Right lobe of liver (tissue), 6 donors: ENCODE measurements around the gene C19orf47. TPM values are rescaled to one million over a fixed set of nuclear protein-coding genes. Genes with fewer than 3 reads are reported as not detected.

ENCODE experiments used
- ATAC-seq, 4 donors: fragments of 200-7000 bp; cut with Tn5 transposase; one replicate each; pipeline ENCODE4 v1.9.1; 2020; ENCODE audit warnings: mild to moderate bottlenecking in 4 of 4, moderate library complexity in 4 of 4
- DNase-seq, 3 donors: peaks; one replicate each; pipeline ENCODE4 v3.0.0-alpha.2; 2020
- H3K27ac ChIP-seq, 3 donors: fragments of 200-600 bp; one replicate each; pipeline ENCODE4 v1.8.0; 2022
- H3K27me3 ChIP-seq, 2 donors: fragments of 200-600 bp; one replicate each; pipeline ENCODE4 v1.8.0; 2022
- H3K36me3 ChIP-seq, 4 donors: fragments of 200-600 bp; sonication (generic) in 1 of 4; one replicate each; pipeline versions ENCODE4 v1.5.1 to v1.8.0; 2017 to 2022; ENCODE audit warnings: control low read depth in 1 of 4
- H3K4me1 ChIP-seq, 4 donors: fragments of 200-600 bp; sonication (generic) in 1 of 4; one replicate each; pipeline versions ENCODE4 v1.5.1 to v1.8.0; 2017 to 2022; ENCODE audit warnings: control low read depth in 1 of 4
- H3K4me3 ChIP-seq, 3 donors: fragments of 200-600 bp; one replicate each; pipeline ENCODE4 v1.8.0; 2022
- H3K9me3 ChIP-seq, 4 donors: fragments of 200-600 bp; sonication (generic) in 1 of 4; one replicate each; pipeline versions ENCODE4 v1.5.1 to v1.8.0; 2017 to 2022; ENCODE audit warnings: control low read depth in 1 of 4
- POLR2A ChIP-seq: fragments of 450-650 bp; IDR thresholded peaks from one replicate; pipeline ENCODE4 v1.6.1; 2017; ENCODE audit warnings: antibody characterized with exemption, mild to moderate bottlenecking
- WGBS: methylation state at CpG from one replicate; pipeline ENCODE4 v1.1.6; 2018; ENCODE audit warnings: low coverage, low lambda C conversion rate; ENCODE audit not compliant: insufficient coverage; ENCODE audit errors: missing lambda C conversion rate; 5-methylcytosine and 5-hydroxymethylcytosine counted together
- intact Hi-C, 2 donors: fragments of 100-400 bp; cut with DNase I; formaldehyde crosslinking; loops; one replicate each; pipeline versions ENCODE4 v1.11.2 to v1.14.1; 2022
- total RNA-seq, 6 experiments: library from RNA; depleted of rRNA in 2 of 6; stranded (reverse); fragments of >200 nt in 2 of 6; fragmentation: NEBNext Ultra II Directional in 3 of 6; extraction: Animal tissue kit (Norgen Biotek cat#: 25700) in 3 of 6; gene quantifications; one replicate each; pipeline versions ENCODE4 v1.1.0 to v1.2.4, GENCODE V29; 2016 to 2023
- TF ChIP-seq, protein P1 (sequence below), 4 donors: fragments of 200-600 bp in 3 of 4; fragments of 450-650 bp in 1 of 4; IDR thresholded peaks; one replicate each; pipeline versions ENCODE4 v1.5.1 to v1.8.0; 2016 to 2022; ENCODE audit warnings: antibody characterized with exemption in 4 of 4, mild to moderate bottlenecking in 2 of 4
- donor health status: DM: no; HTN: yes; CAD: no.
- donor health status: DM: no; HTN: no; CAD: no.
- donor health status: DM: no; HTN: no; CAD: no.
- donor health status: DM: no; HTN: yes; CAD: no.
- donor health status: DM: no; HTN: yes; CAD: no.

The C19orf47 gene
- total RNA-seq, 6 experiments from 2014 or later, result 4.8 to 8.1 (median 5.5) TPM

DNA sequence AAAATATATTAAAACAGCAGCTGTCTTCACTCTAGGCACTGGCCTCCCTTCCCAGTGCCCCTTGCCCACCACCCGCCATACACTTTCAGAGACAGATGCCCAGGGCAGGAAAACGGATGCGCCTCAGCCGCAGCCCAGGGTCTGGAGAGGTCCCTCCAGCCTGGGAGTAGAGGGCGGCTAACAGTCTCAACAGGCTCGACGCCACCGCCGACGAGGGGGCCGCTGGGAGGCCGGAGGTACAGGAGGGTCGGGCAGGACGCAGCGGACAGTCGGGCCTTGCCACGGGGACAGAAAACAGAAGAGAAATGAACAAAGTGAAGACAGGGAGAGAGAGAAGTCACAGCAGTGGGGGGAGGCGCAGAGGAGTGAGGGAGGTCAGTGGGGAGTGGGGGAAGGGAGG lies 27.1 kb downstream of the C19orf47 start:
- no peak overlapping the region for H3K4me3 ChIP-seq
- WGBS, result 92% methylated on average over 4 of the region's 18 CpGs
- intact Hi-C loops, result no loop called here
- ATAC-seq (no peak), DNase-seq (no peak)
- TF ChIP-seq, protein P1, sequence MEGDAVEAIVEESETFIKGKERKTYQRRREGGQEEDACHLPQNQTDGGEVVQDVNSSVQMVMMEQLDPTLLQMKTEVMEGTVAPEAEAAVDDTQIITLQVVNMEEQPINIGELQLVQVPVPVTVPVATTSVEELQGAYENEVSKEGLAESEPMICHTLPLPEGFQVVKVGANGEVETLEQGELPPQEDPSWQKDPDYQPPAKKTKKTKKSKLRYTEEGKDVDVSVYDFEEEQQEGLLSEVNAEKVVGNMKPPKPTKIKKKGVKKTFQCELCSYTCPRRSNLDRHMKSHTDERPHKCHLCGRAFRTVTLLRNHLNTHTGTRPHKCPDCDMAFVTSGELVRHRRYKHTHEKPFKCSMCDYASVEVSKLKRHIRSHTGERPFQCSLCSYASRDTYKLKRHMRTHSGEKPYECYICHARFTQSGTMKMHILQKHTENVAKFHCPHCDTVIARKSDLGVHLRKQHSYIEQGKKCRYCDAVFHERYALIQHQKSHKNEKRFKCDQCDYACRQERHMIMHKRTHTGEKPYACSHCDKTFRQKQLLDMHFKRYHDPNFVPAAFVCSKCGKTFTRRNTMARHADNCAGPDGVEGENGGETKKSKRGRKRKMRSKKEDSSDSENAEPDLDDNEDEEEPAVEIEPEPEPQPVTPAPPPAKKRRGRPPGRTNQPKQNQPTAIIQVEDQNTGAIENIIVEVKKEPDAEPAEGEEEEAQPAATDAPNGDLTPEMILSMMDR (IDR thresholded peaks at IDR 0.05), result no peak
- TF ChIP-seq POLR2A, result no peak
- H3K27ac ChIP-seq, result no peak overlapping the region
- H3K9me3 ChIP-seq, result no peaks in the 10 kb centered on the region
- H3K36me3 ChIP-seq, result peaks cover 0 to 52% (median 4%) of the 10 kb centered on the region in 4 donors
- no peaks in the 10 kb centered on the region for H3K27me3 ChIP-seq
- H3K4me1 ChIP-seq, result no peaks in the 10 kb centered on the region

DNA sequence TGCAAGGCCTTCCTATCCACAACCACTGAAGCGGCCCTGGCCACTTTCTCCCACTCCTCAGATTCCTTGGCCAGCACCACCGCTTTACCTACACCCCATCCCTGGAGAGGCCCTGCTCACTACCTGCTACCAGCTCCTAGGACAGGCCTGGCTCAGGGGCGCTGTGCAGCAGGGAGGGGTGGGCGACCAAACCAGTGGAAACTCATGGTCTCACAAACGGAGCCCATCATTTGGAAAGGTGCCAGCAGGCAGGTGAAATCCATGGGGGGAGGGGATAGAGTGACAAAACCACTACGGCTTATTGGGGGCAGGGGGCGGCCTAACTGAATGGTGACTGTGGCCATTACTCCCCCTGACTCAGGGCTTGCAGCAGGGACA lies 27.6 kb downstream of the C19orf47 start:
- WGBS, result 90% methylated on average over 5 of the region's 7 CpGs
- ATAC-seq, result no peak
- no peaks in the 10 kb centered on the region for H3K27me3 ChIP-seq
- H3K36me3 ChIP-seq, result peaks cover 0 to 46% (median 4%) of the 10 kb centered on the region in 4 donors
- no peak overlapping the region for H3K27ac ChIP-seq
- H3K9me3 ChIP-seq, result no peaks in the 10 kb centered on the region
- no peak for DNase-seq
- intact Hi-C loops, result no loop called here
- H3K4me1 ChIP-seq, result no peaks in the 10 kb centered on the region
- H3K4me3 ChIP-seq, result no peak overlapping the region
- no peak for TF ChIP-seq POLR2A
- TF ChIP-seq, protein P1 (IDR thresholded peaks at IDR 0.05), result no peak

DNA sequence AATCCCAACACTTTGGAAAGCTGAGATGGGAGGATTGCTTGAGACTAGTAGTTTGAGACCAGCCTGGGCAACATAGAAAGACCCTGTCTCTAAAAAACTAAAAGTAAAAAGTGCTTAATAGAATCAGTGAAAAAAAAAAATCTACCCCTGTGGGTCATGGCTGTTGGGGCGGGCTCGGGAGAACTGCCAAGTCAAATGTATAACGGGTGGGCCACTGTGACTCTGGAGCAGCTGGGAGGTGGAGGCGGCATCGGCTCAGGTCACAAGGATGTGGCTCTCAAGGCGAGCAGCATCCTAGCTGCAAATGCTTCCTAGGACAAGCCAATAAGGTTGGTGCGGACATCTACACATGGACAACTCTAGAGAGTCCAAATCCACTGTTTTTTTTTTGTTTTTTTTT lies 30.9 kb downstream of the C19orf47 start:
- H3K27me3 ChIP-seq, result no peaks in the 10 kb centered on the region
- ATAC-seq (no peak), DNase-seq (no peak)
- H3K36me3 ChIP-seq, result peaks cover 0 to 15% (median 0%) of the 10 kb centered on the region in 4 donors
- 89% methylated on average over 3 of the region's 7 CpGs for WGBS
- intact Hi-C loops, result no loop called here
- no peak overlapping the region for H3K27ac ChIP-seq
- H3K9me3 ChIP-seq, result no peaks in the 10 kb centered on the region
- no peak overlapping the region for H3K4me3 ChIP-seq
- TF ChIP-seq, protein P1 (IDR thresholded peaks at IDR 0.05), result no peak
- no peak for TF ChIP-seq POLR2A
- H3K4me1 ChIP-seq, result no peaks in the 10 kb centered on the region

DNA sequence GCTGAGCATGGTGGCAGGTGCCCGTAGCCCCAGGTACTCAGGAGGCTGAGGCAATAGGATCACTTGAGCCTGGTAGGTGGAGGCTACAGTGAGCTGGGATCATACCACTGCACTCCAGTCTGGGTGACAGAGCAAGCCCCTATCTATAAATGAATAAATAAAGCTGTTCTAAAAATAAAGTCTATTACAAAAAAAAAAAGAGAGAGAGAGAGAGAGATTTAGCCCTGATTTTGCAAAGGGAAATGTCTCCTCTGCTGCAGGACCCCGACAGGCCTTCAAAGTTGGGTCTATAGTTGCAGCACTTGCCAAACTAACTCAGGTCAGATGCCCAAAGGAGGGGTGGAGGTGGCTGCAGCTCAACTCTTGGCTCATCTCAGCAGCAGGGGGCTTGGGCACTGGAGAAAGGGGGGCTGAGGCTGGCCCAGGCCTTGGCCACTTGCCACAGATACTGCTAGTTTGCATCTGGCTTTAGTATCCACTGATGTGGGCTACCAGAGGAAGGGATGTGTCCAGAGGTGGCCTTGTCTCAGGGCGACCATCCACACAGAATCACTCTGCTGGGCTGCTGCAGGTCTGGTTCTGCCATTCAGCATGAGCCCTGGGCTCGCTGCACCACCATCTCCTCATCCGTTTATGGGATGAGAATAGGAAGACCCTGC lies 32.3 kb downstream of the C19orf47 start:
- H3K27me3 ChIP-seq, result no peaks in the 10 kb centered on the region
- DNase-seq (no peak), ATAC-seq (no peak)
- TF ChIP-seq, protein P1 (IDR thresholded peaks at IDR 0.05), result no peak
- TF ChIP-seq POLR2A, result no peak
- intact Hi-C loops, result no loop called here
- peaks cover 0 to 3% (median 0%) of the 10 kb centered on the region in 4 donors for H3K36me3 ChIP-seq
- H3K27ac ChIP-seq, result no peak overlapping the region
- no peak overlapping the region for H3K4me3 ChIP-seq
- H3K9me3 ChIP-seq, result no peaks in the 10 kb centered on the region
- 79% methylated on average over 2 of the region's 5 CpGs for WGBS
- H3K4me1 ChIP-seq, result no peaks in the 10 kb centered on the region
